IPS DF 6.9 (cell line): ENCODE measurements around the gene PSTPIP2.

ENCODE experiments used
- DNase-seq: peaks from one replicate; pipeline ENCODE4 v3.0.0-alpha.2; 2013; ENCODE audit warnings: low read depth, low spot score
- H3K27ac ChIP-seq: one replicate; pipeline ENCODE4 v1.5.1; 2013; ENCODE audit warnings: low read length, control low read depth
- H3K27me3 ChIP-seq: 2 replicates; pipeline ENCODE4 v1.6.1; 2013; ENCODE audit warnings: mild to moderate bottlenecking, low read length; ENCODE audit not compliant: control insufficient read depth, insufficient read depth
- H3K36me3 ChIP-seq: 2 replicates; pipeline ENCODE4 v1.6.1; 2013; ENCODE audit warnings: low read length; ENCODE audit not compliant: control insufficient read depth, insufficient read depth
- H3K4me1 ChIP-seq: 2 replicates; pipeline ENCODE4 v1.6.1; 2013; ENCODE audit warnings: low read length; ENCODE audit not compliant: control insufficient read depth, insufficient read depth
- H3K4me3 ChIP-seq: 2 replicates; pipeline ENCODE4 v1.5.1; 2013; ENCODE audit warnings: mild to moderate bottlenecking, low read length
- H3K9me3 ChIP-seq: 2 replicates; pipeline ENCODE4 v1.6.1; 2013; ENCODE audit warnings: low read length, inconsistent platforms; ENCODE audit not compliant: control insufficient read depth, insufficient read depth
- WGBS: extraction: QIAGEN DNeasy Blood & Tissue Kit; methylation state at CpG from one replicate; pipeline ENCODE4 v1.1.7; 2013; ENCODE audit warnings: mixed read lengths, missing lambda C conversion rate; ENCODE audit not compliant: insufficient read length, insufficient coverage; 5-methylcytosine and 5-hydroxymethylcytosine counted together

PSTPIP2 gene

GRCh38 chr18:46037512-46038305, 34.4 kb downstream of the PSTPIP2 start:
- H3K27ac ChIP-seq: no peak overlapping the region
- DNase-seq: no peak
- H3K4me3 ChIP-seq: no peak overlapping the region
- H3K36me3 ChIP-seq: no peaks in the 10 kb centered on the region
- no peaks in the 10 kb centered on the region for H3K9me3 ChIP-seq
- H3K4me1 ChIP-seq: no peaks in the 10 kb centered on the region
- H3K27me3 ChIP-seq: no peaks in the 10 kb centered on the region
- WGBS: no CpG with 5 or more reads among the region's 9 CpGs

- H3K36me3 ChIP-seq: no peaks in the 10 kb centered on the region
- H3K4me1 ChIP-seq: no peaks in the 10 kb centered on the region
- no peak overlapping the region for H3K4me3 ChIP-seq
- DNase-seq: no peak
- H3K9me3 ChIP-seq: no peaks in the 10 kb centered on the region
- no peaks in the 10 kb centered on the region for H3K27me3 ChIP-seq
- no peak overlapping the region for H3K27ac ChIP-seq
- no CpG with 5 or more reads among the region's 2 CpGs for WGBS
These were observed 36.1 kb downstream of the PSTPIP2 start for GRCh38 chr18:46035696-46036680.

GRCh38 chr18:46034230-46034629, 37.8 kb downstream of the PSTPIP2 start:
- H3K27ac ChIP-seq: no peak overlapping the region
- no peaks in the 10 kb centered on the region for H3K4me1 ChIP-seq
- peaks cover 2% of the 10 kb centered on the region for H3K27me3 ChIP-seq
- no peaks in the 10 kb centered on the region for H3K9me3 ChIP-seq
- no peak overlapping the region for H3K4me3 ChIP-seq
- DNase-seq: no peak
- no CpG with 5 or more reads among the region's 1 CpG for WGBS
- no peaks in the 10 kb centered on the region for H3K36me3 ChIP-seq

GRCh38 chr18:46031741-46032140, 40.3 kb downstream of the PSTPIP2 start:
- DNase-seq: no peak
- H3K4me1 ChIP-seq: no peaks in the 10 kb centered on the region
- no peak overlapping the region for H3K27ac ChIP-seq
- H3K27me3 ChIP-seq: peaks cover 12% of the 10 kb centered on the region
- H3K36me3 ChIP-seq: no peaks in the 10 kb centered on the region
- WGBS: no CpG with 5 or more reads among the region's 4 CpGs
- no peak overlapping the region for H3K4me3 ChIP-seq
- no peaks in the 10 kb centered on the region for H3K9me3 ChIP-seq

- H3K4me3 ChIP-seq: peak overlapping the region; percentile 20; the same call in 1 of the 2 replicates
- WGBS: 100% methylated on average over 2 of the region's 7 CpGs
These were observed 43.5 kb downstream of the PSTPIP2 start for GRCh38 chr18:46028536-46028891.

GRCh38 chr18:46019936-46020335, 52.1 kb downstream of the PSTPIP2 start:
- no CpG with 5 or more reads among the region's 3 CpGs for WGBS

More at GRCh38 chr18:46028536-46028891, 43.5 kb downstream of the PSTPIP2 start:
- Histone ChIP-seq H3K4me1 (no peaks in the 10 kb centered on the region), H3K27me3 (peaks cover 12% of the 10 kb centered on the region), H3K9me3 (no peaks in the 10 kb centered on the region), H3K36me3 (no peaks in the 10 kb centered on the region), H3K27ac (no peak overlapping the region)
- no peak for DNase-seq

GRCh38 chr18:46013484-46014189, 58.4 kb downstream of the PSTPIP2 start:
- H3K4me1 ChIP-seq: no peaks in the 10 kb centered on the region
- no peaks in the 10 kb centered on the region for H3K27me3 ChIP-seq
- DNase-seq: no peak
- no peaks in the 10 kb centered on the region for H3K36me3 ChIP-seq
- H3K9me3 ChIP-seq: no peaks in the 10 kb centered on the region
- H3K27ac ChIP-seq: no peak overlapping the region
- H3K4me3 ChIP-seq: no peak overlapping the region
- WGBS: no CpG with 5 or more reads among the region's 5 CpGs

More at GRCh38 chr18:46019936-46020335, 52.1 kb downstream of the PSTPIP2 start:
- Histone ChIP-seq H3K4me3 (no peak overlapping the region), H3K9me3 (no peaks in the 10 kb centered on the region), H3K27ac (no peak overlapping the region), H3K27me3 (no peaks in the 10 kb centered on the region), H3K36me3 (no peaks in the 10 kb centered on the region), H3K4me1 (no peaks in the 10 kb centered on the region)
- no peak for DNase-seq

- Histone ChIP-seq H3K4me1 (no peaks in the 10 kb centered on the region), H3K36me3 (no peaks in the 10 kb centered on the region), H3K27me3 (no peaks in the 10 kb centered on the region), H3K9me3 (no peaks in the 10 kb centered on the region), H3K4me3 (no peak overlapping the region), H3K27ac (no peak overlapping the region)
- WGBS: no CpG with 5 or more reads among the region's 4 CpGs
- DNase-seq: no peak
These were observed 61.4 kb downstream of the PSTPIP2 start for GRCh38 chr18:46010676-46011075.

GRCh38 chr18:46010050-46010449, 62.0 kb downstream of the PSTPIP2 start:
- no peak overlapping the region for H3K4me3 ChIP-seq
- H3K27ac ChIP-seq: no peak overlapping the region
- H3K4me1 ChIP-seq: no peaks in the 10 kb centered on the region
- H3K9me3 ChIP-seq: no peaks in the 10 kb centered on the region
- no peak for DNase-seq
- no CpG with 5 or more reads among the region's 4 CpGs for WGBS
- no peaks in the 10 kb centered on the region for H3K27me3 ChIP-seq
- no peaks in the 10 kb centered on the region for H3K36me3 ChIP-seq
